Measurements from ENCODE around the gene PPP1R3G. TPM values are rescaled to one million over a fixed set of nuclear protein-coding genes. Genes with fewer than 3 reads are reported as not detected.
A peak's percentile ranks its signal among the peaks of the same experiment; 100 is the strongest.

Gene PPP1R3G
- total RNA-seq, 1 donor from 2014 or later: 4.4 TPM

- no peaks in the 10 kb centered on the region for H3K27me3 ChIP-seq
- intact Hi-C loops (cut with DNase I): no loop called here
- H3K4me3 ChIP-seq: no peak overlapping the region
- H3K9me3 ChIP-seq: no peaks in the 10 kb centered on the region
- no peaks in the 10 kb centered on the region for H3K4me1 ChIP-seq
- no peaks in the 10 kb centered on the region for H3K36me3 ChIP-seq
- no peak overlapping the region for H3K27ac ChIP-seq
- no peak for DNase-seq (ENCODE audit: extremely low spot score in 2 of 2)
- TF ChIP-seq POLR2AphosphoS5 (IDR thresholded peaks at IDR 0.05; ENCODE audit: insufficient read depth in 1 of 2, low read depth in 1 of 2): no peak
- TF ChIP-seq CTCF (IDR thresholded peaks at IDR 0.05): no peak
- no peak for TF ChIP-seq POLR2A (IDR thresholded peaks at IDR 0.05)
Measured at GRCh38 chr6:5071216-5071615, 13.9 kb upstream of the PPP1R3G start.

DNA sequence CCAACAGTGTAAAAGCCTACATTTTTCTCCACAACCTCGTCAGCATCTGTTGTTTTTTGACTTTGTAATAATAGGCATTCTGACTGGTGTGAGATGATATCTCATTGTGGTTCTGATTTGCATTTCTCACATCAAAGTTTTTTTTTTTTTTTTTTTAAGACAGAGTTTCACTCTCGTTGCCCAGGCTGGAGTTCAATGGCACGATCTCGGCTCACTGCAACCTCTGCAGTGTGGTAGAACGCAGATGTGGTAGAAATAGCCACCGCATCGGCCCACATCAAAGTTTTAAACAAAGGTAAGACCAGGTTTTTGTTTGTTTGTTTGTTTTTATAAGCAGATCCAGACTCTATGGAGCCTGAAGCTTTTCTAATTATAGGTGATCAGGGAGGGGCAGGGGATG is 12.7 kb upstream of the PPP1R3G start:
- Histone ChIP-seq H3K9me3 (no peaks in the 10 kb centered on the region), H3K4me3 (no peak overlapping the region), H3K27ac (no peak overlapping the region), H3K36me3 (no peaks in the 10 kb centered on the region), H3K4me1 (no peaks in the 10 kb centered on the region), H3K27me3 (no peaks in the 10 kb centered on the region)
- intact Hi-C loops (cut with DNase I): no loop called here
- TF ChIP-seq POLR2A (IDR thresholded peaks at IDR 0.05): no peak
- no peak for TF ChIP-seq POLR2AphosphoS5 (IDR thresholded peaks at IDR 0.05; ENCODE audit: insufficient read depth in 1 of 2, low read depth in 1 of 2)
- no peak for TF ChIP-seq CTCF (IDR thresholded peaks at IDR 0.05)
- no peak for DNase-seq (ENCODE audit: extremely low spot score in 2 of 2)

- DNase-seq (ENCODE audit: extremely low spot score in 2 of 2): no peak
- Histone ChIP-seq H3K27ac (no peak overlapping the region), H3K4me3 (no peak overlapping the region), H3K4me1 (no peaks in the 10 kb centered on the region), H3K9me3 (no peaks in the 10 kb centered on the region), H3K27me3 (no peaks in the 10 kb centered on the region), H3K36me3 (no peaks in the 10 kb centered on the region)
- intact Hi-C loops (cut with DNase I): no loop called here
- TF ChIP-seq POLR2AphosphoS5 (IDR thresholded peaks at IDR 0.05; ENCODE audit: insufficient read depth in 1 of 2, low read depth in 1 of 2) (no peak), CTCF (IDR thresholded peaks at IDR 0.05) (no peak), POLR2A (IDR thresholded peaks at IDR 0.05) (no peak)
Measured at GRCh38 chr6:5073992-5074391, 11.1 kb upstream of the PPP1R3G start.

DNA sequence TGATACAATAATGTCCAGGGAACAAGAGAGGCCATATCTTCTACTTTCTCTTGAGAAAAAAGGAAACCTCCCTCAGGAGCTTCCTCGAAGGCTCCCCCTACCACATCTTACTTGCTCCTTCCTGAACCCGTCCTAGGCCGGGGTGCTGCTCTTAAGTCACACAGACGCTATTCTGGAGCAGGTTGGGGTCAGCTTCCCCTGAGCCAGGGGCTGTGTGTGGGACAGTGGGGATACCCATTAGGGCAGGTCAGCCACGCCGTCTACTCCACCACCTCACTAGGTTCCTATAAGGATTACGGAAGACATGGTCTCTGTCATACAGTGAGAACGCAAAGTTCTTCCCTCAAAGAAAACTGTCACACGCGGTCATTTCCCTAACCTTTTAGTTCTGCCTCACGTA is 8.2 kb upstream of the PPP1R3G start:
- intact Hi-C loops (cut with DNase I): no loop called here

More for the DNA sequence above, 8.2 kb upstream of the PPP1R3G start:
- TF ChIP-seq CTCF (IDR thresholded peaks at IDR 0.05) (no peak), POLR2A (IDR thresholded peaks at IDR 0.05) (no peak), POLR2AphosphoS5 (IDR thresholded peaks at IDR 0.05; ENCODE audit: insufficient read depth in 1 of 2, low read depth in 1 of 2) (no peak)
- no peaks in the 10 kb centered on the region for H3K9me3 ChIP-seq
- no peaks in the 10 kb centered on the region for H3K36me3 ChIP-seq
- no peak overlapping the region for H3K4me3 ChIP-seq
- no peaks in the 10 kb centered on the region for H3K4me1 ChIP-seq
- no peak overlapping the region for H3K27ac ChIP-seq
- H3K27me3 ChIP-seq: no peaks in the 10 kb centered on the region
- peak in 1 of 2 donors; percentile 40 for DNase-seq (ENCODE audit: extremely low spot score in 2 of 2)

All from vagina (tissue), 2 donors.